Islet precursor cell (in vitro differentiated cells): ENCODE results near the gene FBXO46.
A peak's percentile ranks its signal among the peaks of the same experiment; 100 is the strongest.
"Not testable (repeated sequence)": the region's sequence is repeated elsewhere in the genome, so short reads cannot be mapped to it uniquely, and the experiment has no call there.

ENCODE experiments used
- DNase-seq: peaks from one replicate; pipeline ENCODE4 v3.0.0-alpha.2; 2018

Gene FBXO46

GRCh38 chr19:45717983-45718650 is 12.6 kb downstream of the FBXO46 start:
- no peak for DNase-seq

GRCh38 chr19:45717131-45717982 is 13.3 kb downstream of the FBXO46 start:
- DNase-seq, result peak; percentile 100

GRCh38 chr19:45716359-45717130 is 14.2 kb downstream of the FBXO46 start:
- no peak for DNase-seq

GRCh38 chr19:45715139-45715538 is 15.6 kb downstream of the FBXO46 start:
- DNase-seq, result no peak

- DNase-seq, result no peak
These were observed 17.6 kb downstream of the FBXO46 start for GRCh38 chr19:45713141-45713540.

- DNase-seq, result no peak
These were observed 18.0 kb downstream of the FBXO46 start for GRCh38 chr19:45712699-45713067.

- no peak for DNase-seq
These were observed 18.6 kb downstream of the FBXO46 start for GRCh38 chr19:45711851-45712698.

GRCh38 chr19:45710356-45711130 is 20.2 kb downstream of the FBXO46 start:
- no peak for DNase-seq

- DNase-seq, result no peak
These were observed 24.8 kb downstream of the FBXO46 start for GRCh38 chr19:45705710-45706415.

- no peak for DNase-seq
These were observed 25.6 kb downstream of the FBXO46 start for GRCh38 chr19:45705115-45705514.

GRCh38 chr19:45701676-45702075 is 29.0 kb downstream of the FBXO46 start:
- DNase-seq, result no peak

- DNase-seq, result peak; percentile 87
These were observed 37.4 kb downstream of the FBXO46 start for GRCh38 chr19:45693106-45693788.

GRCh38 chr19:45692187-45693105 is 38.2 kb downstream of the FBXO46 start, which contains the start of gene QPCTL:
Gene QPCTL, plus strand, starts transcription at chr19:45692666. Its CDS starts 38 bp downstream, at chr19:45692704.
- DNase-seq, result peak; percentile 100

GRCh38 chr19:45691516-45692186 is 39.0 kb downstream of the FBXO46 start, which contains the start of gene SNRPD2:
Gene SNRPD2, minus strand, starts transcription at chr19:45691953. Its CDS starts 65 bp downstream, at chr19:45691888.
- peak; percentile 98 for DNase-seq

GRCh38 chr19:45687599-45687998 is 43.1 kb downstream of the FBXO46 start:
- no peak for DNase-seq

GRCh38 chr19:45685045-45685444 is 45.7 kb downstream of the FBXO46 start:
- DNase-seq, result not testable (repeated sequence)

- DNase-seq, result no peak
These were observed 47.8 kb downstream of the FBXO46 start for GRCh38 chr19:45682908-45683307.

GRCh38 chr19:45682117-45682516 is 48.6 kb downstream of the FBXO46 start:
- DNase-seq, result no peak
